Fibroblast of mammary gland (primary cell): ENCODE measurements around the gene GLB1L3.

Source experiments
- DNase-seq: peaks from one replicate; pipeline ENCODE4 v3.0.0-alpha.2; 2010; ENCODE audit warnings: low read depth
- H3K4me3 ChIP-seq: 2 replicates; pipeline ENCODE4 v1.5.1; 2011; ENCODE audit warnings: low read depth, mild to moderate bottlenecking, low read length, moderate library complexity; ENCODE audit not compliant: control insufficient read depth
- TF ChIP-seq, protein P1 (sequence below): conservative IDR thresholded peaks from 2 replicates; pipeline ENCODE4 v1.5.1; 2011; ENCODE audit warnings: low read depth, low read length, inconsistent platforms; ENCODE audit not compliant: control insufficient read depth, insufficient read depth

The GLB1L3 gene

DNA sequence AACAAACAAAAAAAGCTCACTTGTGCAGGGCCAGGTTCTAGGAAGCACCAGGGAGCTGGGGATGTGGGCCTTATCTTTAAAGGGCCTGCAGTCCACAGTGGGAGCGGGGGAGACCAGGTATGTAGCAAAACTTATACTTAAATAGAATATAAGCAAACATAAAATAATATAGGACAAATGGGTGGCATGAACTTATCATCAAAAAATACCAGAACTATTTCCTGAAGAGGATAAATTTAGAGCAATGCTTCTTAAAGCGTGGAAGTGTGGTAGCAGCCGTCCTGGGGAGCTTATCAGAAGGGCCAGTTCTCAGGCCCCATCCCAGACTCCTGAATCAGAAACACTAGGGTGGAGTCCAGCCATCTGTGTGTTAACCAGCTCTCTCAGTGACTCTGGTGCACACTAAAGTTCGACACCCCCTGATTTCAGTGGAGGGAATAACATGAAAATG lies 42.4 kb upstream of the GLB1L3 start:
- no peak overlapping the region for H3K4me3 ChIP-seq
- no peak for DNase-seq
- TF ChIP-seq, protein P1, sequence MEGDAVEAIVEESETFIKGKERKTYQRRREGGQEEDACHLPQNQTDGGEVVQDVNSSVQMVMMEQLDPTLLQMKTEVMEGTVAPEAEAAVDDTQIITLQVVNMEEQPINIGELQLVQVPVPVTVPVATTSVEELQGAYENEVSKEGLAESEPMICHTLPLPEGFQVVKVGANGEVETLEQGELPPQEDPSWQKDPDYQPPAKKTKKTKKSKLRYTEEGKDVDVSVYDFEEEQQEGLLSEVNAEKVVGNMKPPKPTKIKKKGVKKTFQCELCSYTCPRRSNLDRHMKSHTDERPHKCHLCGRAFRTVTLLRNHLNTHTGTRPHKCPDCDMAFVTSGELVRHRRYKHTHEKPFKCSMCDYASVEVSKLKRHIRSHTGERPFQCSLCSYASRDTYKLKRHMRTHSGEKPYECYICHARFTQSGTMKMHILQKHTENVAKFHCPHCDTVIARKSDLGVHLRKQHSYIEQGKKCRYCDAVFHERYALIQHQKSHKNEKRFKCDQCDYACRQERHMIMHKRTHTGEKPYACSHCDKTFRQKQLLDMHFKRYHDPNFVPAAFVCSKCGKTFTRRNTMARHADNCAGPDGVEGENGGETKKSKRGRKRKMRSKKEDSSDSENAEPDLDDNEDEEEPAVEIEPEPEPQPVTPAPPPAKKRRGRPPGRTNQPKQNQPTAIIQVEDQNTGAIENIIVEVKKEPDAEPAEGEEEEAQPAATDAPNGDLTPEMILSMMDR, result no peak

DNA sequence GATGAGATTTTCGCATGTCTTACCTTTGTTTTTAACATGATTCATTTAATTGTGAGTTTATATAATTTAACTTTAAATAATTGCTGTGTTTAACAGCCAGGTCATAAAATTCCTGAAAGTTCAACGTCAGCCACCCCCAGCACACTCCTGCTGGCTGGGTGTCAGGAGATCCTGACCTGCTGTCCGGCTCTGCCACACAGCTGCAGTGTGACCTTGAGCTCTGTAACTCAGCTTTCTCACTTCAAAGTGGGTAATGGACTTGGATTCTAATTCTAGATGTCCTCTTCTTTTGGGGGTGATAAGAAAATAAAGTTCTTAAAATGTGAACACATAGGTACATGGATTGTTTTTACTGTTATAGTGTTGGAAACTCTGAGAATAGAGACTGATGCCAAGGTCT lies 40.8 kb upstream of the GLB1L3 start:
- DNase-seq, result no peak
- no peak overlapping the region for H3K4me3 ChIP-seq
- TF ChIP-seq, protein P1, result no peak

DNA sequence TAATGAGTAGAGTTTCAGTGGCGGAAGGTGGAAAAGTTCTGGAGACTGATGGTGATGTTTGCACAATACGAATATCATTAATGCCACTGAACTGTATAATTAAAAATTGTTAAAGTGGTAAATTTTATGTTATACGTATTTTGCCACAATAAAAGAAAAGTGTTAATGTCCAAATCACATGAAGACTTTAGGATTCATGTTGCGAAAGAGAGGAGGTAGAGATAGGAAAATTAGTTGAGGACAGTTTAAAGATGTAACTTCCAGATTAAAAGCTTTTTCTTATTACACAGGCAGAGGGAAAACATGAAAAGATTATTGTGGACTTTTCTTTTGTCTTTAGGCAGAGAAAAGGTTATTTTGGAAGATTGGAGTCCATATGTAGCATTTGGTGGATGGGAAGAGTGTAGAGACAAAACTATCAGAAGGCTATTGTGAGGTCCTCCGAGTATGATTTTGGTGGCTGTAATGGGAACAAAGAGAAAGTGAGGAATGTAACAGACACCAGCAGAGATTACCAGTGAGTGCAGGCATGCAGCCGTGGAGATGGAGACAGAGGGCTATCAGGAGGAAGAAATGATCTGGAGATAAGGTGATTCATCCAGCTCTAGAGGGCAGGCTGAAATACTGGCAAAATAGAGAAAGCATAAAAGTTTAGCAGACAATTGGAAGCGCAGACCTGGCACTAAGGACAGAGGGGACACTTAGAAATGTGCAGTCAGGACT lies 39.2 kb upstream of the GLB1L3 start:
- no peak overlapping the region for H3K4me3 ChIP-seq
- TF ChIP-seq, protein P1, result no peak
- no peak for DNase-seq

DNA sequence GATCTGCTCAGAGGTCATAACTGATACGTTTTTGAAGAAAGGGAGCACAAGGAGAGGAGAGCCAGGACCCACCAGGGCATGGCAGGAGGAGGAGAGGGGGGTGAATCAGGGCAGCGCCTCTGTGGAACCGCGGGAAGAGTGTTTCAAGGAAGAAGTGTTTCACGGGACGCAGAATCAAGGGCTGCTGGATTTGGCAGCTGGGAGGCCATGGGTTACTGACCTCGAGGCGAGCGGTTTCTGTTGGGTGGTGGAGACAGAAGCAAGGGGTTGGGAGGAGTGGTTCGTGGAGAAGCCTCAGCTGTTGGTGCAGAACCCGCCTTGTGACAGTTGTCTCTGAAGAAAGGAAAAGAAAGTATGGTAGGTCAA lies 38.6 kb upstream of the GLB1L3 start:
- H3K4me3 ChIP-seq, result no peak overlapping the region
- no peak for DNase-seq
- TF ChIP-seq, protein P1, result no peak

DNA sequence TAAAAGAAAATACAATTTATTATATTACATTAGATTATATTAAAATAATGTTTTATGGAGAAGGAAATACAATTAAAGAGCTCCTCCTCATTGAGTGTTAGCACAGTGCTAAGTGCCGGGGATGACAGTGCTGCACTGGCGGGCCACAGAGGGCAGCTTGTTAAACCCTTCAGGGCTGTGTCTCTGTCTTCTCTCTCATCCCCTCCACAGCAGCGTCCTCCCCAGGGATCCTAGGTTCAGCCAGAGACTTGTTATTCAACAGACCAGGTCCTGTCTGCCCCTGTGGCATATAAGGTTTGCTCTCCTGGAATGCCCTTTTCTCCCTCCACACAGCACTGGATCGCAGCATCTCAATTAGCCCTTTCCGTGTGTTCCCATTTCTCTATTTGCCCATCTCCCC lies 37.2 kb upstream of the GLB1L3 start:
- TF ChIP-seq, protein P1, result no peak
- no peak for DNase-seq

DNA sequence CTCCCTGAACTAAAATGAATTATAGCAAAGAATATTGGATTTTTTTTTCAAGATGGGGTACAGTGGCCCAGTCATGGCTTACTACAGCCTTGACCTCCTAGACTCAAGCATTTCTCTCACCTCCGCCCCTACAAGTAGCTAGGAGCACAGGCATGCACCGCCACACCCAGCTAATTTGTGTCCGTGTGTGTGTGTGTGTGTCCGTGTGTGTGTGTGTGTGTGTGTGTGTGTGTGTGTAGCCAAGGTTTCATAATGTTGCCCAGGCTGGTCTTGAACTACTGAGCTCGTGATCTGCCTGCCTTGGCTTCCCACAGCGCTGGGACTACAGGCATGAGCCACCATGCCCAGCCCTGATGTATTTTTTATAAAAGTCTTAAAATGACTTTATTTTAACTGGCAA lies 35.6 kb upstream of the GLB1L3 start:
- H3K4me3 ChIP-seq, result no peak overlapping the region
- no peak for DNase-seq
- TF ChIP-seq, protein P1, result no peak

More for the DNA sequence above, 37.2 kb upstream of the GLB1L3 start:
- H3K4me3 ChIP-seq, result no peak overlapping the region
